GM12878 (cell line): ENCODE data around the gene CELSR1. TPM values are rescaled to one million over a fixed set of nuclear protein-coding genes. Genes with fewer than 3 reads are reported as not detected.

Experiments
- ATAC-seq: fragments of 200-7000 bp; cut with Tn5 transposase; 3 replicates; pipeline ENCODE4 v1.9.1; 2020; ENCODE audit warnings: mild to moderate bottlenecking, moderate library complexity
- BruUV-seq: library from RNA; stranded (reverse); fragments of 400-500 nt; replicated peaks from 2 replicates; lab custom pipeline; 2021; lab: Mats Ljungman, UMichigan
- CTCF ChIA-PET: fragments of 300-600 bp; sonication (Branson Sonifier 250); formaldehyde crosslinking; extraction: SDS; loops from one replicate; lab custom pipeline; 2021; ENCODE audit warnings: inconsistent platforms; lab: Yijun Ruan, JAX
- POLR2A ChIA-PET: fragments of 350-600 bp; formaldehyde crosslinking; extraction: SDS; loops from one replicate; lab custom pipeline; 2021; ENCODE audit warnings: inconsistent platforms; lab: Charles Lee
- RAD21 ChIA-PET: fragments of 300-600 bp; sonication (Branson Sonifier 250); formaldehyde crosslinking; loops from one replicate; lab custom pipeline; 2023; ENCODE audit warnings: antibody characterized with exemption; ENCODE audit not compliant: unreplicated experiment; lab: Charles Lee
- SMC1A ChIA-PET: fragments of 300-600 bp; sonication (Branson Sonifier 250); formaldehyde crosslinking; loops from one replicate; lab custom pipeline; 2023; ENCODE audit not compliant: unreplicated experiment, uncharacterized antibody; lab: Charles Lee
- DNase-seq: peaks from one replicate; pipeline ENCODE4 v3.0.0-alpha.2; 2011; ENCODE audit warnings: low read depth, low spot score
- FAIRE-seq: peaks from 3 replicates; lab custom pipeline; 2011; peaks lifted over from hg19 to GRCh38; lab: Jason Lieb, UNC
- H2AFZ ChIP-seq: 2 replicates; pipeline ENCODE4 v1.6.0; 2011; ENCODE audit warnings: low read depth, low read length, control low read depth; ENCODE audit not compliant: control insufficient read depth
- H3K27ac ChIP-seq: 2 replicates; pipeline ENCODE4 v1.5.1; 2011; ENCODE audit warnings: control low read depth; ENCODE audit not compliant: control insufficient read depth, insufficient read depth
- H3K27me3 ChIP-seq, 2 experiments: replicated peaks in 1 of 2; 2 replicates each; pipeline versions ENCODE4 v1.6.0 to v1.6.1; 2011; ENCODE audit warnings: low read length in 1 of 2; ENCODE audit not compliant: control insufficient read depth in 2 of 2, insufficient read depth in 2 of 2
- H3K36me3 ChIP-seq, 2 experiments: 2 replicates each; pipeline ENCODE4 v1.5.1; 2011; ENCODE audit warnings: low read length in 1 of 2; ENCODE audit not compliant: control insufficient read depth in 2 of 2, insufficient read depth in 2 of 2
- H3K4me1 ChIP-seq: 2 replicates; pipeline ENCODE4 v1.6.1; 2011; ENCODE audit warnings: mild to moderate bottlenecking, low read length, moderate library complexity, mixed read lengths; ENCODE audit not compliant: control insufficient read depth, insufficient read depth
- H3K4me2 ChIP-seq: 2 replicates; pipeline ENCODE4 v1.6.0; 2011; ENCODE audit warnings: control low read depth; ENCODE audit not compliant: control insufficient read depth, insufficient read depth
- H3K4me3 ChIP-seq: fragments of 200-600 bp; sonication (generic); 2 replicates; pipeline ENCODE4 v1.5.1; 2016
- H3K79me2 ChIP-seq: 2 replicates; pipeline ENCODE4 v1.6.0; 2011; ENCODE audit warnings: low read length; ENCODE audit not compliant: control insufficient read depth, insufficient read depth
- H3K9ac ChIP-seq: 2 replicates; pipeline ENCODE4 v1.8.0; 2011; ENCODE audit warnings: low read length, control low read depth, mixed read lengths; ENCODE audit not compliant: control insufficient read depth, insufficient read depth
- H3K9me3 ChIP-seq: replicated peaks from 3 replicates; pipeline ENCODE4 v1.5.1; 2011; ENCODE audit warnings: mild to moderate bottlenecking, low read length; ENCODE audit not compliant: control insufficient read depth, insufficient read depth
- H4K20me1 ChIP-seq: 2 replicates; pipeline ENCODE4 v1.6.0; 2011; ENCODE audit not compliant: control insufficient read depth, insufficient read depth
- CEBPB ChIP-seq, 2 experiments: fragments of 150-350 bp in 1 of 2; IDR thresholded peaks; 2 replicates each; pipeline ENCODE4 v1.6.1; 2012 to 2014; ENCODE audit warnings: low read depth in 2 of 2, low read length in 2 of 2, borderline replicate concordance in 1 of 2, inconsistent platforms in 1 of 2
- CREB1 ChIP-seq: IDR thresholded peaks from 2 replicates; pipeline ENCODE4 v1.6.1; 2012; ENCODE audit warnings: low read depth, mild to moderate bottlenecking, inconsistent platforms
- EZH2 ChIP-seq: IDR thresholded peaks from 2 replicates; pipeline ENCODE4 v1.6.1; 2012; ENCODE audit warnings: low read depth, mild to moderate bottlenecking, control low read depth, inconsistent platforms, low read length, borderline replicate concordance; ENCODE audit not compliant: control insufficient read depth
- FOS ChIP-seq: IDR thresholded peaks from 3 replicates; pipeline ENCODE4 v1.6.1; 2011; ENCODE audit warnings: borderline replicate concordance; ENCODE audit not compliant: insufficient read length; ENCODE audit errors: extremely low read depth
- NBN ChIP-seq: fragments of 450-650 bp; IDR thresholded peaks from 2 replicates; pipeline ENCODE4 v1.6.1; 2016
- NFIC ChIP-seq: IDR thresholded peaks from 2 replicates; pipeline ENCODE4 v1.6.1; 2012; ENCODE audit warnings: low read depth, mild to moderate bottlenecking, inconsistent platforms, low read length, moderate library complexity
- NR2F1 ChIP-seq: fragments of 450-650 bp; conservative IDR thresholded peaks from 2 replicates; pipeline ENCODE4 v1.6.1; 2017; ENCODE audit warnings: mild to moderate bottlenecking
- PAX5 ChIP-seq: IDR thresholded peaks from 2 replicates; pipeline ENCODE4 v1.6.1; 2011; ENCODE audit warnings: low read depth, low read length, borderline replicate concordance
- RAD21 ChIP-seq: IDR thresholded peaks from 2 replicates; pipeline ENCODE4 v1.6.1; 2011; ENCODE audit warnings: mild to moderate bottlenecking, low read depth, low read length, moderate library complexity; ENCODE audit not compliant: insufficient read depth
- TARDBP ChIP-seq: IDR thresholded peaks from 2 replicates; pipeline ENCODE4 v1.6.1; 2016; ENCODE audit warnings: borderline replicate concordance
- TBL1XR1 ChIP-seq: IDR thresholded peaks from 2 replicates; pipeline ENCODE4 v1.6.1; 2012; ENCODE audit warnings: low read depth, low read length, improper control_type of control experiment
- WGBS: methylation state at CpG from one replicate; pipeline ENCODE4 v1.1.6; 2016; ENCODE audit warnings: low lambda C conversion rate; ENCODE audit not compliant: insufficient replicate concordance, insufficient coverage; ENCODE audit errors: missing lambda C conversion rate; 5-methylcytosine and 5-hydroxymethylcytosine counted together
- in situ Hi-C: fragments of 300-500 bp; cut with MboI; formaldehyde crosslinking; loops from 9 replicates; pipeline ENCODE4 v1.14.3; 2018; ENCODE audit warnings: mixed read lengths
- intact Hi-C: fragments of 100-400 bp; cut with micrococcal nuclease; formaldehyde crosslinking; loops from one replicate; pipeline ENCODE4 v1.14.2; 2022; ENCODE audit not compliant: unreplicated experiment
- polyA plus RNA-seq, 11 experiments: library from polyadenylated mRNA; depleted of rRNA in 4 of 11; unstranded in 6 of 11; stranded (reverse) in 5 of 11; fragments of >200 nt; fragmentation: Nextera tagmentation in 4 of 11; fragmentation: Illumina TruSeq in 1 of 11; extraction: Ambion mirVana in 4 of 11; extraction: Trizol in 1 of 11; gene quantifications; 1 replicate in 1 of 11; 2 replicates in 10 of 11; pipeline versions ENCODE4 v1.2.1 to v1.2.3, GENCODE V29; 2011 to 2016; ENCODE audit warnings: inconsistent platforms in 2 of 11, missing spikeins in 2 of 11, low read depth in 1 of 11
- total RNA-seq, 4 experiments: library from RNA; depleted of rRNA in 3 of 4; stranded (reverse); fragments of >200 nt in 3 of 4; fragmentation: Illumina TruSeq in 1 of 4; extraction: Trizol in 1 of 4; gene quantifications; 2 replicates each; pipeline versions ENCODE4 v1.2.1 to v1.2.3, GENCODE V29; 2013 to 2021
- TF ChIP-seq, protein P1 (sequence below): IDR thresholded peaks from 2 replicates; pipeline ENCODE4 v1.6.1; 2012; ENCODE audit warnings: mild to moderate bottlenecking, low read depth, low read length

The CELSR1 gene
- total and polyA plus RNA-seq, 10 of the 15 experiments (the other 5 are each of a cell fraction or from before 2014, with no cell fraction given) = 0.05 to 1.7 (median 0.35) TPM; not detected in 2

GRCh38 chr22:46450931-46451561 lies 86.4 kb downstream of the CELSR1 start:
- POLR2A ChIA-PET = no interaction called here
- H3K27ac ChIP-seq = no peak overlapping the region
- CTCF ChIA-PET = interaction anchor here (1.6 kb wide), 1 partner anchor 83 kb away, joined by 5 read pairs; no protein-coding TSS in a partner anchor
- DNase-seq (no peak), ATAC-seq (no peak), FAIRE-seq (no peak)
- SMC1A ChIA-PET = no interaction called here
- RAD21 ChIA-PET = no interaction called here
- in situ Hi-C loops = no loop called here
- no peaks in the 10 kb centered on the region for H3K9me3 ChIP-seq
- no peak overlapping the region for H3K9ac ChIP-seq
- no TSS peak for BruUV-seq
- H3K4me1 ChIP-seq = no peaks in the 10 kb centered on the region
- H3K79me2 ChIP-seq = no peaks in the 10 kb centered on the region
- no peaks in the 10 kb centered on the region for H4K20me1 ChIP-seq
- no peak overlapping the region for H2AFZ ChIP-seq
- no peak overlapping the region for H3K4me2 ChIP-seq
- no peak for TF ChIP-seq EZH2
- TF ChIP-seq NFIC = no peak
- TF ChIP-seq, all 136 proteins: peak for 0
- Histone ChIP-seq H3K36me3 (no peaks in the 10 kb centered on the region), H3K4me3 (no peak overlapping the region), H3K27me3 (no peaks in the 10 kb centered on the region; a peak in 1 of 4 replicates)
- 64% methylated on average over 14 of the region's 15 CpGs for WGBS
- intact Hi-C loops = no loop called here

DNA sequence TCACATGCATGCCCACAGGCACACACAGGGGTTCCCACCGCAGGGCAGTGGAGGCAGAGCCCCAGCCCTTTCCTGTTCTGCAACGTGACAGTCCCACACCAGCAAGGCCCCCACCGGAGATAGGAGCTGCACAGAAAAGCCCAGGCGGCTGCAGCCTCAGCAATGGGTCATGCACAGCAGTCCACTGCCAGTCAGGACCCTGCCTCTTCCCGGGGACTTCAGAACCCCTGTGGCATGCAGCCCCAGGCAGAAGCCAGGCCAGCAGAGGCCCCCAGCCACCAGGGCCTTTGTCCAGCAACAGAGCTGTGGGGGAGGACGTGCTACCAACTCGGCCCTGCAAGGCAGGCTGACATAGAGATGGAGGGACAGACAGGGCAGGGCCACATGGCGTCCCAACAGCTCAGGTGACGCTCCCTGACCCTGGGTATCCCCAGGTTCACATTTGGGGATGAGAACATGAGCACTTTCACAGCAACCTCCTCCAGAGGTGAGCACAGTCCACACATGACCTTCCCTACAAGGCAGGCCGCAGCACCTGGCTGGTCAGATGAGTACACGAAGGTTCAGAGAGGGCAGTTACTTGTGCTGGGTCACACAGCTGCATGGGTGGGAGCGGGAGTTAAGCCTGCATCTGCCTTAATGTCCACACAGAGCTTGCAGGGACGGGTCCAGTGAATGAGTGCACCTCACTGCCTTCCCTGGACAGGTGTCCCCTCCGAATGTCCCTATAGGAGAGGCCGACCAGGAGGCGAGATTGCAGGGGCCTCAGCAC lies 87.3 kb downstream of the CELSR1 start:
- no peak for FAIRE-seq
- Histone ChIP-seq H4K20me1 (no peaks in the 10 kb centered on the region), H2AFZ (no peak overlapping the region), H3K9me3 (no peaks in the 10 kb centered on the region), H3K4me2 (no peak overlapping the region), H3K4me3 (no peak overlapping the region), H3K36me3 (no peaks in the 10 kb centered on the region), H3K79me2 (no peaks in the 10 kb centered on the region), H3K4me1 (no peaks in the 10 kb centered on the region), H3K9ac (no peak overlapping the region), H3K27me3 (no peaks in the 10 kb centered on the region; a peak in 1 of 4 replicates), H3K27ac (no peak overlapping the region)
- WGBS = 8% methylated on average over 16 of the region's 16 CpGs
- ChIA-PET SMC1A (no interaction called here), RAD21 (no interaction called here), POLR2A (no interaction called here), CTCF (interaction anchor here (1.6 kb wide), 1 partner anchor 82 kb away, joined by 5 read pairs; no protein-coding TSS in a partner anchor)
- no peak for DNase-seq
- in situ Hi-C loops (no loop called here), intact Hi-C loops (no loop called here)
- no peak for ATAC-seq
- BruUV-seq = no TSS peak
- TF ChIP-seq PAX5 (no peak), CEBPB (IDR thresholded peaks at IDR 0.05; ENCODE audit: borderline replicate concordance in 1 of 2, low read depth in 2 of 2, low read length in 2 of 2) (no peak), NFIC (no peak), TBL1XR1 (no peak), RAD21 (no peak), FOS (no peak), NR2F1 (no peak), NBN (no peak), TARDBP (no peak), CREB1 (no peak)
- TF ChIP-seq, protein P1, sequence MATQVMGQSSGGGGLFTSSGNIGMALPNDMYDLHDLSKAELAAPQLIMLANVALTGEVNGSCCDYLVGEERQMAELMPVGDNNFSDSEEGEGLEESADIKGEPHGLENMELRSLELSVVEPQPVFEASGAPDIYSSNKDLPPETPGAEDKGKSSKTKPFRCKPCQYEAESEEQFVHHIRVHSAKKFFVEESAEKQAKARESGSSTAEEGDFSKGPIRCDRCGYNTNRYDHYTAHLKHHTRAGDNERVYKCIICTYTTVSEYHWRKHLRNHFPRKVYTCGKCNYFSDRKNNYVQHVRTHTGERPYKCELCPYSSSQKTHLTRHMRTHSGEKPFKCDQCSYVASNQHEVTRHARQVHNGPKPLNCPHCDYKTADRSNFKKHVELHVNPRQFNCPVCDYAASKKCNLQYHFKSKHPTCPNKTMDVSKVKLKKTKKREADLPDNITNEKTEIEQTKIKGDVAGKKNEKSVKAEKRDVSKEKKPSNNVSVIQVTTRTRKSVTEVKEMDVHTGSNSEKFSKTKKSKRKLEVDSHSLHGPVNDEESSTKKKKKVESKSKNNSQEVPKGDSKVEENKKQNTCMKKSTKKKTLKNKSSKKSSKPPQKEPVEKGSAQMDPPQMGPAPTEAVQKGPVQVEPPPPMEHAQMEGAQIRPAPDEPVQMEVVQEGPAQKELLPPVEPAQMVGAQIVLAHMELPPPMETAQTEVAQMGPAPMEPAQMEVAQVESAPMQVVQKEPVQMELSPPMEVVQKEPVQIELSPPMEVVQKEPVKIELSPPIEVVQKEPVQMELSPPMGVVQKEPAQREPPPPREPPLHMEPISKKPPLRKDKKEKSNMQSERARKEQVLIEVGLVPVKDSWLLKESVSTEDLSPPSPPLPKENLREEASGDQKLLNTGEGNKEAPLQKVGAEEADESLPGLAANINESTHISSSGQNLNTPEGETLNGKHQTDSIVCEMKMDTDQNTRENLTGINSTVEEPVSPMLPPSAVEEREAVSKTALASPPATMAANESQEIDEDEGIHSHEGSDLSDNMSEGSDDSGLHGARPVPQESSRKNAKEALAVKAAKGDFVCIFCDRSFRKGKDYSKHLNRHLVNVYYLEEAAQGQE = no peak
